SH-SY5Y (cell line): ENCODE results near the gene TNIK.

Source experiments
- GATA2 ChIP-seq: IDR thresholded peaks from 2 replicates; pipeline ENCODE4 v1.6.1; 2011; ENCODE audit warnings: mild to moderate bottlenecking, low read depth, low read length
- GATA3 ChIP-seq: IDR thresholded peaks from 2 replicates; pipeline ENCODE4 v1.6.1; 2011; ENCODE audit warnings: low read depth, mild to moderate bottlenecking, low read length, moderate library complexity

DNA sequence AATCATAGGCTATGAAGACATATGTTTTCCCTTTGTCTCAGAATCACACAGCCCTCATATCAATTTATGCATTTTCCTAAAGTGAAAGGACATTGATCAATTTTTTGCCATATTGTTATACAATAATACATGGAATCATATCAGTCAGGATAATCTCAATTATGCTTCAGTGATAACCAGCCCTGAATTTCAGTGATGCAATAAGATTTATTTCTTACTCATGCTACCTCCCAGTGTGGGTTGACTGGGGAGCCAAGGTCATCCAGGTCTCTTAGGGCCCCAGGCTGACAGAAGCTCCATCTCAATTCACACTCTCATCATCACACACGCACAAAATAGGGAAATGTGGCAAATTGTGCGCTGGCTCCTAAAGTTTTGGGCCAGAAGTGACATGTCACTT lies 44.2 kb upstream of the TNIK start:
- TF ChIP-seq GATA2 (no peak), GATA3 (no peak)
